Measurements from ENCODE around the gene UNC79.
A peak's percentile ranks its signal among the peaks of the same experiment; 100 is the strongest.

The UNC79 gene

DNA sequence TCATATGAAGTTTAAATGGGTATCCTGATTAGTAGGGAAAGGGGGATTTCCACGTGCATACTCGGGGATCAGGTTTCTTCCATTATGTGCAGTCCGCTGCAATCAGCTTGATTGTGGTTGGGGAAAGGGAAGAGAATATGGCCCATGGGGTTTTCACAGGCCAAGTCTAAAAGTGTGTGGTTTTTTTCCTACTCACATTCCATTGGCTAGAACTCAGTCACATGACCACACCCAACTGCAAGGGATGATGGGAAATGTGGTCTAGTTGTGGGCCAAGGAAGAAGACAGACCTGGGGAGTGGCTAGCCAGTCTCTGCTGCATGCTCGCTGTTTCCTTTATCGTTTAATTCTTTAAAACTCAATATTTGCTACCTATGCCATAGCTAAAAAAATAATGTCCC, 252.5 kb downstream of the UNC79 start (continued):
- TF ChIP-seq ZNF214 (tag by site-specific recombination; IDR thresholded peaks at IDR 0.05; ENCODE audit: borderline replicate concordance) (no peak), ZNF701 (tag by site-specific recombination; IDR thresholded peaks at IDR 0.05) (no peak), ZNF747 (tag by site-specific recombination; IDR thresholded peaks at IDR 0.05) (no peak), ZNF132 (tag by site-specific recombination; IDR thresholded peaks at IDR 0.05; ENCODE audit: borderline replicate concordance) (no peak), ZNF510 (tag by site-specific recombination; IDR thresholded peaks at IDR 0.05; ENCODE audit: insufficient replicate concordance) (no peak), ZXDB (tag by site-specific recombination; IDR thresholded peaks at IDR 0.05) (no peak), ZNF600 (tag by site-specific recombination; IDR thresholded peaks at IDR 0.05) (no peak), SP2 (tag by site-specific recombination; IDR thresholded peaks at IDR 0.05) (no peak), ZNF24 (tag by site-specific recombination; IDR thresholded peaks at IDR 0.05) (no peak), ZNF777 (tag by site-specific recombination; IDR thresholded peaks at IDR 0.05; ENCODE audit: borderline replicate concordance) (no peak), ZNF560 (tag by site-specific recombination; IDR thresholded peaks at IDR 0.05; ENCODE audit: borderline replicate concordance) (no peak), ZNF10 (tag by site-specific recombination; IDR thresholded peaks at IDR 0.05) (0 out of 2 replicates have a peak, but pooled peaks have one; percentile 40), ZNF660 (tag by site-specific recombination; IDR thresholded peaks at IDR 0.05) (no peak), ZSCAN16 (tag by site-specific recombination; IDR thresholded peaks at IDR 0.05) (no peak), ZNF610 (tag by site-specific recombination; IDR thresholded peaks at IDR 0.05; ENCODE audit: borderline replicate concordance) (no peak), YY1 (tag by site-specific recombination; IDR thresholded peaks at IDR 0.05) (no peak), ZSCAN30 (tag by site-specific recombination; IDR thresholded peaks at IDR 0.05) (no peak), GLI2 (tag by site-specific recombination; IDR thresholded peaks at IDR 0.05; ENCODE audit: borderline replicate concordance, low read depth) (no peak), ZNF223 (tag by site-specific recombination; IDR thresholded peaks at IDR 0.05) (no peak)
- TF ChIP-seq, protein P1, sequence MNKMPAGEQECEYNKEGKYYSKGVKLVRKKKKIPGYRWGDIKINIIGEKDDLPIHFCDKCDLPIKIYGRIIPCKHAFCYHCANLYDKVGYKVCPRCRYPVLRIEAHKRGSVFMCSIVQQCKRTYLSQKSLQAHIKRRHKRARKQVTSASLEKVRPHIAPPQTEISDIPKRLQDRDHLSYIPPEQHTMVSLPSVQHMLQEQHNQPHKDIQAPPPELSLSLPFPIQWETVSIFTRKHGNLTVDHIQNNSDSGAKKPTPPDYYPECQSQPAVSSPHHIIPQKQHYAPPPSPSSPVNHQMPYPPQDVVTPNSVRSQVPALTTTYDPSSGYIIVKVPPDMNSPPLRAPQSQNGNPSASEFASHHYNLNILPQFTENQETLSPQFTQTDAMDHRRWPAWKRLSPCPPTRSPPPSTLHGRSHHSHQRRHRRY (tag by site-specific recombination; IDR thresholded peaks at IDR 0.05): no peak
- TF ChIP-seq, protein P2, sequence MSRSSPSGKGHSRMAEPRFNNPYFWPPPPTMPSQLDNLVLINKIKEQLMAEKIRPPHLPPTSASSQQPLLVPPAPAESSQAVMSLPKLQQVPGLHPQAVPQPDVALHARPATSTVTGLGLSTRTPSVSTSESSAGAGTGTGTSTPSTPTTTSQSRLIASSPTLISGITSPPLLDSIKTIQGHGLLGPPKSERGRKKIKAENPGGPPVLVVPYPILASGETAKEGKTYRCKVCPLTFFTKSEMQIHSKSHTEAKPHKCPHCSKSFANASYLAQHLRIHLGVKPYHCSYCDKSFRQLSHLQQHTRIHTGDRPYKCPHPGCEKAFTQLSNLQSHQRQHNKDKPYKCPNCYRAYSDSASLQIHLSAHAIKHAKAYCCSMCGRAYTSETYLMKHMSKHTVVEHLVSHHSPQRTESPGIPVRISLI (tag by site-specific recombination; IDR thresholded peaks at IDR 0.05): 0 out of 2 replicates have a peak, but pooled peaks have one; percentile 16
- TF ChIP-seq, protein P3, sequence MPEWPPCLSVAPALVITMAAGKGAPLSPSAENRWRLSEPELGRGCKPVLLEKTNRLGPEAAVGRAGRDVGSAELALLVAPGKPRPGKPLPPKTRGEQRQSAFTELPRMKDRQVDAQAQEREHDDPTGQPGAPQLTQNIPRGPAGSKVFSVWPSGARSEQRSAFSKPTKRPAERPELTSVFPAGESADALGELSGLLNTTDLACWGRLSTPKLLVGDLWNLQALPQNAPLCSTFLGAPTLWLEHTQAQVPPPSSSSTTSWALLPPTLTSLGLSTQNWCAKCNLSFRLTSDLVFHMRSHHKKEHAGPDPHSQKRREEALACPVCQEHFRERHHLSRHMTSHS (tag by site-specific recombination; IDR thresholded peaks at IDR 0.05): no peak
- TF ChIP-seq, protein P4, sequence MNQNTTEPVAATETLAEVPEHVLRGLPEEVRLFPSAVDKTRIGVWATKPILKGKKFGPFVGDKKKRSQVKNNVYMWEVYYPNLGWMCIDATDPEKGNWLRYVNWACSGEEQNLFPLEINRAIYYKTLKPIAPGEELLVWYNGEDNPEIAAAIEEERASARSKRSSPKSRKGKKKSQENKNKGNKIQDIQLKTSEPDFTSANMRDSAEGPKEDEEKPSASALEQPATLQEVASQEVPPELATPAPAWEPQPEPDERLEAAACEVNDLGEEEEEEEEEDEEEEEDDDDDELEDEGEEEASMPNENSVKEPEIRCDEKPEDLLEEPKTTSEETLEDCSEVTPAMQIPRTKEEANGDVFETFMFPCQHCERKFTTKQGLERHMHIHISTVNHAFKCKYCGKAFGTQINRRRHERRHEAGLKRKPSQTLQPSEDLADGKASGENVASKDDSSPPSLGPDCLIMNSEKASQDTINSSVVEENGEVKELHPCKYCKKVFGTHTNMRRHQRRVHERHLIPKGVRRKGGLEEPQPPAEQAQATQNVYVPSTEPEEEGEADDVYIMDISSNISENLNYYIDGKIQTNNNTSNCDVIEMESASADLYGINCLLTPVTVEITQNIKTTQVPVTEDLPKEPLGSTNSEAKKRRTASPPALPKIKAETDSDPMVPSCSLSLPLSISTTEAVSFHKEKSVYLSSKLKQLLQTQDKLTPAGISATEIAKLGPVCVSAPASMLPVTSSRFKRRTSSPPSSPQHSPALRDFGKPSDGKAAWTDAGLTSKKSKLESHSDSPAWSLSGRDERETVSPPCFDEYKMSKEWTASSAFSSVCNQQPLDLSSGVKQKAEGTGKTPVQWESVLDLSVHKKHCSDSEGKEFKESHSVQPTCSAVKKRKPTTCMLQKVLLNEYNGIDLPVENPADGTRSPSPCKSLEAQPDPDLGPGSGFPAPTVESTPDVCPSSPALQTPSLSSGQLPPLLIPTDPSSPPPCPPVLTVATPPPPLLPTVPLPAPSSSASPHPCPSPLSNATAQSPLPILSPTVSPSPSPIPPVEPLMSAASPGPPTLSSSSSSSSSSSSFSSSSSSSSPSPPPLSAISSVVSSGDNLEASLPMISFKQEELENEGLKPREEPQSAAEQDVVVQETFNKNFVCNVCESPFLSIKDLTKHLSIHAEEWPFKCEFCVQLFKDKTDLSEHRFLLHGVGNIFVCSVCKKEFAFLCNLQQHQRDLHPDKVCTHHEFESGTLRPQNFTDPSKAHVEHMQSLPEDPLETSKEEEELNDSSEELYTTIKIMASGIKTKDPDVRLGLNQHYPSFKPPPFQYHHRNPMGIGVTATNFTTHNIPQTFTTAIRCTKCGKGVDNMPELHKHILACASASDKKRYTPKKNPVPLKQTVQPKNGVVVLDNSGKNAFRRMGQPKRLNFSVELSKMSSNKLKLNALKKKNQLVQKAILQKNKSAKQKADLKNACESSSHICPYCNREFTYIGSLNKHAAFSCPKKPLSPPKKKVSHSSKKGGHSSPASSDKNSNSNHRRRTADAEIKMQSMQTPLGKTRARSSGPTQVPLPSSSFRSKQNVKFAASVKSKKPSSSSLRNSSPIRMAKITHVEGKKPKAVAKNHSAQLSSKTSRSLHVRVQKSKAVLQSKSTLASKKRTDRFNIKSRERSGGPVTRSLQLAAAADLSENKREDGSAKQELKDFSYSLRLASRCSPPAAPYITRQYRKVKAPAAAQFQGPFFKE (tag by site-specific recombination; IDR thresholded peaks at IDR 0.05; ENCODE audit: borderline replicate concordance): no peak
- TF ChIP-seq, protein P5, sequence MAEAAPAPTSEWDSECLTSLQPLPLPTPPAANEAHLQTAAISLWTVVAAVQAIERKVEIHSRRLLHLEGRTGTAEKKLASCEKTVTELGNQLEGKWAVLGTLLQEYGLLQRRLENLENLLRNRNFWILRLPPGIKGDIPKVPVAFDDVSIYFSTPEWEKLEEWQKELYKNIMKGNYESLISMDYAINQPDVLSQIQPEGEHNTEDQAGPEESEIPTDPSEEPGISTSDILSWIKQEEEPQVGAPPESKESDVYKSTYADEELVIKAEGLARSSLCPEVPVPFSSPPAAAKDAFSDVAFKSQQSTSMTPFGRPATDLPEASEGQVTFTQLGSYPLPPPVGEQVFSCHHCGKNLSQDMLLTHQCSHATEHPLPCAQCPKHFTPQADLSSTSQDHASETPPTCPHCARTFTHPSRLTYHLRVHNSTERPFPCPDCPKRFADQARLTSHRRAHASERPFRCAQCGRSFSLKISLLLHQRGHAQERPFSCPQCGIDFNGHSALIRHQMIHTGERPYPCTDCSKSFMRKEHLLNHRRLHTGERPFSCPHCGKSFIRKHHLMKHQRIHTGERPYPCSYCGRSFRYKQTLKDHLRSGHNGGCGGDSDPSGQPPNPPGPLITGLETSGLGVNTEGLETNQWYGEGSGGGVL (tag by site-specific recombination; IDR thresholded peaks at IDR 0.05): no peak
- TF ChIP-seq, protein P6, sequence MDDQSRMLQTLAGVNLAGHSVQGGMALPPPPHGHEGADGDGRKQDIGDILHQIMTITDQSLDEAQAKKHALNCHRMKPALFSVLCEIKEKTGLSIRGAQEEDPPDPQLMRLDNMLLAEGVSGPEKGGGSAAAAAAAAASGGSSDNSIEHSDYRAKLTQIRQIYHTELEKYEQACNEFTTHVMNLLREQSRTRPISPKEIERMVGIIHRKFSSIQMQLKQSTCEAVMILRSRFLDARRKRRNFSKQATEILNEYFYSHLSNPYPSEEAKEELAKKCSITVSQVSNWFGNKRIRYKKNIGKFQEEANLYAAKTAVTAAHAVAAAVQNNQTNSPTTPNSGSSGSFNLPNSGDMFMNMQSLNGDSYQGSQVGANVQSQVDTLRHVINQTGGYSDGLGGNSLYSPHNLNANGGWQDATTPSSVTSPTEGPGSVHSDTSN (CRISPR knock-in tag; IDR thresholded peaks at IDR 0.05): no peak
- TF ChIP-seq, protein P7, sequence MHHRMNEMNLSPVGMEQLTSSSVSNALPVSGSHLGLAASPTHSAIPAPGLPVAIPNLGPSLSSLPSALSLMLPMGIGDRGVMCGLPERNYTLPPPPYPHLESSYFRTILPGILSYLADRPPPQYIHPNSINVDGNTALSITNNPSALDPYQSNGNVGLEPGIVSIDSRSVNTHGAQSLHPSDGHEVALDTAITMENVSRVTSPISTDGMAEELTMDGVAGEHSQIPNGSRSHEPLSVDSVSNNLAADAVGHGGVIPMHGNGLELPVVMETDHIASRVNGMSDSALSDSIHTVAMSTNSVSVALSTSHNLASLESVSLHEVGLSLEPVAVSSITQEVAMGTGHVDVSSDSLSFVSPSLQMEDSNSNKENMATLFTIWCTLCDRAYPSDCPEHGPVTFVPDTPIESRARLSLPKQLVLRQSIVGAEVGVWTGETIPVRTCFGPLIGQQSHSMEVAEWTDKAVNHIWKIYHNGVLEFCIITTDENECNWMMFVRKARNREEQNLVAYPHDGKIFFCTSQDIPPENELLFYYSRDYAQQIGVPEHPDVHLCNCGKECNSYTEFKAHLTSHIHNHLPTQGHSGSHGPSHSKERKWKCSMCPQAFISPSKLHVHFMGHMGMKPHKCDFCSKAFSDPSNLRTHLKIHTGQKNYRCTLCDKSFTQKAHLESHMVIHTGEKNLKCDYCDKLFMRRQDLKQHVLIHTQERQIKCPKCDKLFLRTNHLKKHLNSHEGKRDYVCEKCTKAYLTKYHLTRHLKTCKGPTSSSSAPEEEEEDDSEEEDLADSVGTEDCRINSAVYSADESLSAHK (tag by site-specific recombination; IDR thresholded peaks at IDR 0.05): no peak

Data from HEK293 (cell line).